Breast epithelium (tissue), 4 donors: Measurements from ENCODE around the gene AIG1. TPM values are rescaled to one million over a fixed set of nuclear protein-coding genes. Genes with fewer than 3 reads are reported as not detected.

Source experiments
- DNase-seq, 2 donors: peaks; one replicate each; pipeline ENCODE4 v3.0.0-alpha.2; 2019; ENCODE audit warnings: low spot score in 2 of 2
- H3K27ac ChIP-seq, 2 donors: fragments of 200-600 bp; sonication (generic) in 1 of 2; one replicate each; pipeline ENCODE4 v1.5.1; 2016 to 2019; ENCODE audit warnings: mild to moderate bottlenecking in 1 of 2
- H3K27me3 ChIP-seq, 2 donors: fragments of 200-600 bp; sonication (generic) in 1 of 2; one replicate each; pipeline versions ENCODE4 v1.5.1 to v1.6.0; 2017 to 2019; ENCODE audit warnings: control low read depth in 1 of 2, mild to moderate bottlenecking in 1 of 2
- H3K36me3 ChIP-seq: fragments of 200-600 bp; one replicate; pipeline ENCODE4 v1.5.1; 2019
- H3K4me1 ChIP-seq, 2 donors: fragments of 200-600 bp; sonication (generic); one replicate each; pipeline ENCODE4 v1.5.1; 2016 to 2019; ENCODE audit warnings: control low read depth in 1 of 2
- H3K4me3 ChIP-seq, 3 donors: fragments of 200-600 bp; sonication (generic); 1 replicate in 2 of 3; 2 replicates in 1 of 3; pipeline ENCODE4 v1.5.1; 2016 to 2019; ENCODE audit warnings: mild to moderate bottlenecking in 3 of 3, moderate library complexity in 2 of 3
- H3K9me3 ChIP-seq, 2 donors: fragments of 200-600 bp; sonication (generic) in 1 of 2; one replicate each; pipeline ENCODE4 v1.5.1; 2016 to 2019; ENCODE audit warnings: control low read depth in 1 of 2
- POLR2A ChIP-seq: fragments of 450-650 bp; IDR thresholded peaks from one replicate; pipeline ENCODE4 v1.6.1; 2016; ENCODE audit warnings: antibody characterized with exemption, mild to moderate bottlenecking, moderate library complexity
- POLR2AphosphoS5 ChIP-seq, 3 donors: sonication (generic); formaldehyde crosslinking; IDR thresholded peaks; one replicate each; pipeline ENCODE4 v1.6.1; 2017; ENCODE audit warnings: antibody characterized with exemption in 3 of 3
- intact Hi-C: fragments of 100-400 bp; cut with DNase I; formaldehyde crosslinking; loops from one replicate; pipeline ENCODE4 v1.15.1; 2023; ENCODE audit warnings: low total_unique reads
- total RNA-seq, 3 donors: library from RNA; depleted of rRNA; stranded (reverse); fragments of >200 nt; gene quantifications; one replicate each; pipeline ENCODE4 v1.1.0, GENCODE V29; 2016
- TF ChIP-seq, protein P1 (sequence below), 3 donors: fragments of 450-650 bp; IDR thresholded peaks; one replicate each; pipeline ENCODE4 v1.5.1; 2016 to 2017; ENCODE audit warnings: antibody characterized with exemption in 3 of 3, mild to moderate bottlenecking in 3 of 3, moderate library complexity in 3 of 3

The AIG1 gene
- total RNA-seq, 3 donors from 2014 or later, result 43.0 to 53.6 (median 44.2) TPM

DNA sequence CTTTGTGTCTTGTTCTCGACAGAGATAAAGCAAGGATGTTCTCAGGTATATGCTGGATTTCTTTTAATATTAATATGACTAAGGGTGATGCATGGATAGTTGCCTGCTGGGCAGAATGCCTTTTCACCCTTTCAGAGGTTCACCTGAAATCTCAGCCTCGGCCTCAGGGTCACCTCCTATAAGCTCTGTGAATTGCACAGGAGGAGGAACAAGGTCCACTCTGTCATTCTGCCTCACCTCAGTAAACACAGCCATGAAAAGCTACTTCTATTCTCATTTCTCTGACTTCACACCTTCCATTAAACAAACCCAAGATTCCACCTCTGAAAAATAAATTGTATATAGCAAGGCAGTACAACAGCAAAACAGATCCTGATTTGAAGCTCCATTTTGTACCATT lies 38.1 kb upstream of the AIG1 start:
- no peak for TF ChIP-seq POLR2A
- TF ChIP-seq, protein P1, sequence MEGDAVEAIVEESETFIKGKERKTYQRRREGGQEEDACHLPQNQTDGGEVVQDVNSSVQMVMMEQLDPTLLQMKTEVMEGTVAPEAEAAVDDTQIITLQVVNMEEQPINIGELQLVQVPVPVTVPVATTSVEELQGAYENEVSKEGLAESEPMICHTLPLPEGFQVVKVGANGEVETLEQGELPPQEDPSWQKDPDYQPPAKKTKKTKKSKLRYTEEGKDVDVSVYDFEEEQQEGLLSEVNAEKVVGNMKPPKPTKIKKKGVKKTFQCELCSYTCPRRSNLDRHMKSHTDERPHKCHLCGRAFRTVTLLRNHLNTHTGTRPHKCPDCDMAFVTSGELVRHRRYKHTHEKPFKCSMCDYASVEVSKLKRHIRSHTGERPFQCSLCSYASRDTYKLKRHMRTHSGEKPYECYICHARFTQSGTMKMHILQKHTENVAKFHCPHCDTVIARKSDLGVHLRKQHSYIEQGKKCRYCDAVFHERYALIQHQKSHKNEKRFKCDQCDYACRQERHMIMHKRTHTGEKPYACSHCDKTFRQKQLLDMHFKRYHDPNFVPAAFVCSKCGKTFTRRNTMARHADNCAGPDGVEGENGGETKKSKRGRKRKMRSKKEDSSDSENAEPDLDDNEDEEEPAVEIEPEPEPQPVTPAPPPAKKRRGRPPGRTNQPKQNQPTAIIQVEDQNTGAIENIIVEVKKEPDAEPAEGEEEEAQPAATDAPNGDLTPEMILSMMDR (IDR thresholded peaks at IDR 0.05), result no peak
- TF ChIP-seq POLR2AphosphoS5 (IDR thresholded peaks at IDR 0.05), result no peak
- Histone ChIP-seq H3K9me3 (no peaks in the 10 kb centered on the region), H3K36me3 (peaks cover 4% of the 10 kb centered on the region), H3K27ac (no peak overlapping the region), H3K4me3 (no peak overlapping the region), H3K27me3 (no peaks in the 10 kb centered on the region), H3K4me1 (no peaks in the 10 kb centered on the region)
- no peak for DNase-seq
- intact Hi-C loops, result no loop called here

DNA sequence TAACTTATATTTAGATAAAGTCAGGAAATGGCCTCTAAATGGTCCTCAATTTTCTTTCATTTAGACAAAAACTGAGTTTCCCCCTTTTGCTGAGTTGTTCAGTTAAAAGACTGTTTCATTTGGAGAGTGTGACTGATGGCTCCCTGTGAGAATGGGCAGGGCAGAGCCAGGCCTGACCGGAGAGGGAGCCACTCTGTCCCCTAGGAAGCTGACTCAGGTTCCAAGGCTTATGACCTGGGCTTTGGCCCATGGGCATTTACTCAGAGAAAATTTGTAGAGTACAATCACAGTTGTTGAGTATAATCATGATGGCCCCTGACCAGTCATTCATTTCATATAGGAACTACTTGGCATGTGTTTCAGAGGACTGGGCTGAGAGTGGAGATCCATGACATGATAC lies 37.0 kb upstream of the AIG1 start:
- DNase-seq, result no peak
- intact Hi-C loops, result no loop called here
- peaks cover 4% of the 10 kb centered on the region for H3K36me3 ChIP-seq
- H3K27ac ChIP-seq, result no peak overlapping the region
- no peak for TF ChIP-seq POLR2A
- TF ChIP-seq POLR2AphosphoS5 (IDR thresholded peaks at IDR 0.05), result no peak
- TF ChIP-seq, protein P1 (IDR thresholded peaks at IDR 0.05), result no peak
- no peaks in the 10 kb centered on the region for H3K9me3 ChIP-seq
- H3K27me3 ChIP-seq, result no peaks in the 10 kb centered on the region
- H3K4me3 ChIP-seq, result no peak overlapping the region
- no peaks in the 10 kb centered on the region for H3K4me1 ChIP-seq

DNA sequence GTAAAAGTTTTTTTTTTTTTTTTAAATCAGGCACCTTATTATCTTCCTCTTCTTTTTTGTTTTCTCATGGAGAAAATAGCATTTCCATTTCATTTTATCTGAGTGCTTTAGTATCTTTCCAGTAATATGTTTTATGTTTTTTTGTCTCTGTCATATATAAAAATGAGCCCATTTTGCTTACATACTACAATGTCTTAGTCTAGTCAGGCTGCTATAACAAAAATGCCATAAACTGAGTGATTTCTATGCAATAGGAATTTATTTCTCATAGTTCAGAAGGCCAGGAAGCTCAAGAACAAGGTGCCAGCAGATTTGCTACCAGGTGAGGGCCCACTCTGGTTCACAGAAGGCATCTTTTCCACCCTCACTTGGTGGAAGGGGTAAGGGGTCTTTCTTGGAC lies 35.7 kb upstream of the AIG1 start:
- Histone ChIP-seq H3K9me3 (no peaks in the 10 kb centered on the region), H3K4me1 (no peaks in the 10 kb centered on the region), H3K27me3 (no peaks in the 10 kb centered on the region), H3K27ac (no peak overlapping the region), H3K36me3 (peaks cover 4% of the 10 kb centered on the region), H3K4me3 (no peak overlapping the region)
- no peak for DNase-seq
- intact Hi-C loops, result no loop called here
- TF ChIP-seq POLR2AphosphoS5 (IDR thresholded peaks at IDR 0.05) (no peak), POLR2A (no peak)
- TF ChIP-seq, protein P1 (IDR thresholded peaks at IDR 0.05), result no peak

DNA sequence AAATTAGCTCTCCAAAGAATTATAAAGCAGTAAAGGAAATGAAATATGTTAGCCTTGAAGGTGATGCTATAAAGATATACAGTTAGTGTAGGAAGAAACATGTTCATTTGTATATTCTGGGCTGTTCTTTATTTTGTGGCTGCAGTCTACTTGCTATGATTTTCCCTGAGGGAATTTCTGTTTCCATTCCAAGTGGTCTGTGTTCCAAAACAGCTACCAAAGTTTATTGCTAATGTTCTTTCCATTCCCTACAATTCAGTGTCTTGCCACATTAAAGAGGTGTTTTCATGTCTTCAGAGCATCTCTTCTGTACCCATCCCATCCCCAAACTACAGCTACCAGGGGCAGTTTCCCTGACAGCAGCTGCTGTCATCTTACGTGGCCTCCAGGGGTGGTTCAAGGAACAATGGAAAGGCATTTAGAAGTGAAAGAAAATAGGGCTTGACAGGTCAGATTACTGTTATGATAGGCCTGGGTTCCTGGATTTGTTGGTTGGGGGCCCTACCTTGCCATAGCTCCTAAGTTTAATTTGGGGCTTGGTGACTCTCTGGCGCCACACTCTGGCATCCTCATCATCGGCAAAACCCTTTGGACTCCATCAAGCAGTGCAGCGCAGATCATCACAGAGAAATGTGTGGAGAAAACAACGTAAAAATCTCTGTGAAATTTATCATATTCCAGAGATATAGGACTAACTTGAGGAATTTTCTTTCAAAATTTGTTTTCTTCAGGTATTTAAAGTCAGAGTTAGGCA lies 33.8 kb upstream of the AIG1 start:
- H3K4me3 ChIP-seq, result no peak overlapping the region
- TF ChIP-seq, protein P1 (IDR thresholded peaks at IDR 0.05), result peak in 2 of 3 donors; percentile 46 to 48
- TF ChIP-seq POLR2AphosphoS5 (IDR thresholded peaks at IDR 0.05), result no peak
- peaks cover 4% of the 10 kb centered on the region for H3K36me3 ChIP-seq
- intact Hi-C loops, result no loop called here
- no peaks in the 10 kb centered on the region for H3K27me3 ChIP-seq
- H3K27ac ChIP-seq, result no peak overlapping the region
- no peaks in the 10 kb centered on the region for H3K4me1 ChIP-seq
- no peak for DNase-seq
- no peaks in the 10 kb centered on the region for H3K9me3 ChIP-seq

DNA sequence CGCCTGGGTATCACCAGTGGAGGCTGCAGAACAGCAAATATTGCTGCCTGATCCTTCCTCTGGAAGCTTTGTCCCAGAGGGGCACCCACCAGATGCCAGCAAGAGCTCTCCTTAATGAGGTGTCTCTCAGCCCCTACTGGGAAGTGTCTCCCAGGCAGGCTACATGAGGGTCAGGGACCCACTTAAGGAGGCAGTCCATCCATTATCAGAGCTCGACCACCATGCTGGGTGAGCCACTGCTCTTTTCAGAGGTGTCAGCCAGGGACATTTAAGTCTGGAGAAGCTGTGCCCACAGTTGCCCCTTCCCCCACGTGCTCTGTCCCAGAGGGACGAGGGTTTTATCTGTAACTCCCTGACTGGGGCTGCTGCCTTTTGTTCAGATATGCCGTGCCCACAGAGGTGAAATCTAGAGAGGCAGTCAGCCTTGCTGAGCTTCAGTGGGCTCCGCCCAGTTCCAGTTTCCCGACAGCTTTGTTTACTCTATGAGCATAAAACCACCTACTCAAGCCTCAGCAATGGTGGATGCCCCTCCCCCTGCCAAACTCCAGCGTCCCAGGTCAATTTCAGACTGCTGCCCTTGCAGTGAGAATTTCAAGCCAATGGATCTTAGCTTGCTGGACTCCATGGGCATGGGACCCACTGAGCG lies 25.9 kb upstream of the AIG1 start:
- intact Hi-C loops, result loop anchor here (5.0 kb wide), 1 partner anchor 543 kb away; no protein-coding TSS in a partner anchor
- Histone ChIP-seq H3K4me3 (no peak overlapping the region), H3K4me1 (no peaks in the 10 kb centered on the region), H3K27ac (no peak overlapping the region), H3K9me3 (no peaks in the 10 kb centered on the region), H3K27me3 (no peaks in the 10 kb centered on the region), H3K36me3 (no peaks in the 10 kb centered on the region)
- no peak for DNase-seq
- no peak for TF ChIP-seq POLR2A
- no peak for TF ChIP-seq POLR2AphosphoS5 (IDR thresholded peaks at IDR 0.05)
- TF ChIP-seq, protein P1 (IDR thresholded peaks at IDR 0.05), result no peak
